Measurements from ENCODE around the gene WASF3.
A peak's percentile ranks its signal among the peaks of the same experiment; 100 is the strongest.

Gene WASF3, protein sequence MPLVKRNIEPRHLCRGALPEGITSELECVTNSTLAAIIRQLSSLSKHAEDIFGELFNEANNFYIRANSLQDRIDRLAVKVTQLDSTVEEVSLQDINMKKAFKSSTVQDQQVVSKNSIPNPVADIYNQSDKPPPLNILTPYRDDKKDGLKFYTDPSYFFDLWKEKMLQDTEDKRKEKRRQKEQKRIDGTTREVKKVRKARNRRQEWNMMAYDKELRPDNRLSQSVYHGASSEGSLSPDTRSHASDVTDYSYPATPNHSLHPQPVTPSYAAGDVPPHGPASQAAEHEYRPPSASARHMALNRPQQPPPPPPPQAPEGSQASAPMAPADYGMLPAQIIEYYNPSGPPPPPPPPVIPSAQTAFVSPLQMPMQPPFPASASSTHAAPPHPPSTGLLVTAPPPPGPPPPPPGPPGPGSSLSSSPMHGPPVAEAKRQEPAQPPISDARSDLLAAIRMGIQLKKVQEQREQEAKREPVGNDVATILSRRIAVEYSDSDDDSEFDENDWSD

DNA sequence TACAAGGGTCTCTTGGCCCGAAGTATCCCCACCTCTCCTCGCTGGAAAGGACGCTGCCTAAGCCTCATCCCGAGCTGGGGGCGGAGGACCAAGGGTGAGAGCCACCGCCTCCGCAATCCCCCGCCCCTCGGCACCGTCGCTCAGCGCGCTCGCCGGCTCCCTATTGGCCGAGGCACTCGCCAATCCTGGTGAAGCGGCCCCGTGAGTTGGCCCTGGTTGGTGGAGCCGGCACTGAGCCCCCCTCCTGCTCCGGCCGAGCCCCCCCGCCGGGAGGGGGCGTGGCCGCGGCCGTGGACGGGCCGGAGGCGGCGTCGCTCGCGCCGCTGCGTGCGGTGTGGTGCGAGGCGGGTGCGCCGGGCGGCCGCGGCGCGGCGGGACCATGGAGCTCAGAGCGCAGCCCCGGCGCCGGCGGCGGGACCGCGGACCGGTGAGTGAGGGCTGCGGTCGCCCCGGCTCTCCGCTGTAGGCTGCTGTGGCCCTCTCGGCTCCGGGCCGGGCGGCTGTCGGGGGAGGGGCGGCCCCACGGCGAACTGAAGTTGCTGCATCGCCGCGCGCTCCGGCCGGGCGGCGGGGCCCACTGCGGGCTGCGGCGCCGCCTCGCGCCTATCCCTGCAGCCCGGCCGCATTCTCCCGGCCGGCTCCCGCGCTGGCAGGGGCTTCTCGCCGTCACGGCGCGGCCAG is at the start of gene WASF3:
Gene WASF3 (plus strand): TSS at position 291 of the 681 bp plus-strand sequence. CDS start 84,588 bp downstream, outside the sequence.
- peak; percentile 81 to 90 for DNase-seq

DNA sequence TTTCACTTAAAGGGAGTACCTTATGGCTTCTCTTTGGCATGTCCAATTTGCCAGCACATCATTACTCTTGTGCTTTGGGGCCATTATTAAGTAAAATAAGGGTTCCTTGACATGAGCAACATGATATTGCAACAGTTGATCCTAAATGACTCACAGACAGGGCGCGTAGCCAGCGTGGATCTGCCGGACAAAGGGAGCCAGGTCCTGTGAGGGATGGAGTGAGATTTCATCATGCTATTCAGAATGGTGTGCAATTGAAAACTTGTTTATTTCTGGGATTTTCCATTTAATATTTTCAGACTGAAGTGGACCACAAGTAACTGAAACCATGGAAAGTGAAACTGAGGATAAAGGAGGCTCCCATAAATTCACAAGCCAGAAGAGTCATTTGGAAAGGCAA is 48.6 kb upstream of the WASF3 start:
- DNase-seq: no peak

DNA sequence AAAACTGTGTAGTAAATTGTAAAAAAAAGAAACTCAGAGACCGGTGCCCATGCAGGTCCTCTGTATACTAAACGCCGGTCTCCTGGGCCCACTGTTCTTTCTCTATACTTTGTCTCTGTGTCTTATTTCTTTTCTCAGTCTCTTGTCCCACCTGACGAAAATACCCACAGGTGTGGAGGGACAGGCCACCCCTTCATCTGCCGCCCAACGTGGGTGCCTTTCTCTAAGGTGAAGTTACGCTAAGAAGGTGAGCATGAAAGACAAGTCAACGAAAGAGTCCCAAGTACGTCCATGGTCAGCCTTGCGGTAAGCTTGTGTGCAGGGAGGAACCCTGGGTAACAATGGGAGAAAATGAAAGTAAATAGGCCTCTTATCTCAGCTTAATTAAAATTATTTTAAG is 48.0 kb upstream of the WASF3 start:
- no peak for DNase-seq

DNA sequence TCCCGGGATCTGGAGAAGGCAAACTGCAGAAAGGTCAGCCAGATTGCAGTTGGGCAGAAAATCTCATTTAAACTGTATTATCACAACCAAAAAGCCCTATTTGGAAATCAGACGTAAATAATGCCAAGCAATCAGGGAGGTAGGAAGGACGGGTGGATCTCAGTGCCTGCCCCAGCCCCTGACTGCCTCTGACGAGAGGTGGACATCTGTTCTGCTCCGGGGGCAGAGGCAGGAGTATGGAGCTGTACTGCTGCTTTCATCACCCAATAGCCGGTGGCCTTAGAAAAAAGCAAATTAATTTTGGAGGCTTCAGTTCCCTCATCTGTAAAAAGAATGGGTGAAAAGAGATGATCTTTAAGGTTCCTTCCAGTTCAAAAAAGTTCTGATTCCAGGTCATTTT is 43.6 kb upstream of the WASF3 start:
- DNase-seq: no peak

DNA sequence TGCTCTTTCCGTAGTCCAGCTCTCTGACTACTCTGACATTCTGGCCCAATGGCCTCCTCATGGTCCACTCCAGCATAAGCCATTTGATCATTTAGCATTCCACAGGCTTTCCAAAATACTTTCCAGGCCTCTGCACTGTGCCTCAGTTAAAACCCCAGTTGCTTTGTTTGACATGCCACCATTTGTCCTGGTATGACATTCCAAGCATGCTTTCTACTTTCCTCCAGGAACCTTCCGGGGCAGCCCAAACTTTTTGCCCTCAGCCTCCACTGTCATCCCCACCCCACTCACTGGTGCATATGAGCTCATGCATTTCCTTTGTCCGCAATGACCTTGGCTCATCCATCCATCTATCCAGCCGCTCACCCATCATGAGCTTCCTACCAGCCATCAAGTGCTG is 41.8 kb upstream of the WASF3 start:
- DNase-seq: no peak

DNA sequence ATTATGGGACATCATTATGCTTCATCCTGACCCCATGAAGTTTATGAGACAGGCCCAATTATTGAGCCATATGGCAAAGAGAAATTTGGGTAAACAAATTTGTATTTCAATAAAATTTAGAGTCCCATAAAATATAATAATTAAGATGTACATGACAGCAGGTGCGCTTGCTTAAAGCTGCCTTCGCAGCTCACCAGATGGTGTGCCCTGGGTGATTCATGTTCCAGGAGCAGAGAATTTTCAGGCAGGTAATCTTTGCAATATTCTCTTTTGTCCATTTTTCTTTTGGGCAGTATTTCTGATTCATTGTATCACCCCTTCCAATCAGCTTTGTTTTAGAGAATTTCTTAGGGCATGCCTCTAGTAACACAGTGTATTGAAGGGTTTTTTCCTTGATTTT is 39.5 kb upstream of the WASF3 start:
- DNase-seq: no peak

DNA sequence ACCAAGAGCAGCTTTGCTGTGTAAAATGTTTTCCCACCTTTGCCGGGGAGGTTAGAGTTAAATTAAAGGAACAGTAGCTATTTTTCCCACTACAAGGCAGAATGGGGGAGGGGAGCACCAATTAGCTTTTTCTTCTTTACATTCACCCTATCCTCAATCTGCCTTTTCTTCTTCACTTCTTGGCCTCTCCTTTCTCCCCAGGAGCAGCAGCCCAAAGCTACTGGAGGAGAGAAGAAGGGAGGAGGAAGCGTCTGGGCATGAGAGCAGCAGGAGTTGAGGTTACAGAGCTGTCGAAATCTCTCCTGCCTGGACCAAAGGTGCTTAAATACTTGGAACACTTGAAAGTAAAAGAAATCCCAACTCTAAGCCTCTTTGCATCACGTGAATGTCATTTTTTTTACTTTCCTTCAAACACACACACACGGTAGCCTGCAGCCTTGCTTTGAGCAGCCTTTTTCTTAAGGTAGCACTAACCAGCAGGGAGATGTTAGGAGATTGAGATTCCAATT is 39.0 kb upstream of the WASF3 start:
- no peak for DNase-seq

DNA sequence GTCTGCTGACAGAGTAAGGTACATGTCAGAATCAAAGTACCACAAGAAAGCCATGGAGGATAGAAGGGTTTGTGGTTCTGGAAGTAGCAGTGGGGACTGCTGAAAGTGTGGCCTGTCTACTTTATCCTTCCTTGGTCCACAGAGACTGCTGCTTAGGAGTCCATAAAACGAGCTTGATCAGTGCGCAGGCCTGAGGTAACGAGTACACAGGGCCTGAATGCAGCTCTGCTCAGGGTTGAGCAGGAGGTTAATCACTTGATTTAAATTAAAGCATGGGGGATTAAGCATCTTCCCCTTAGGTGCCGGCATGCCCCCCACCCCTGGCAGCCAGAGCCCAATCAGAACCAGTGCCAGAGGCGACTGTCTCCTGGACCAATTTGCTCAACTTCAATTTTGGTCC is 34.9 kb upstream of the WASF3 start:
- no peak for DNase-seq

DNA sequence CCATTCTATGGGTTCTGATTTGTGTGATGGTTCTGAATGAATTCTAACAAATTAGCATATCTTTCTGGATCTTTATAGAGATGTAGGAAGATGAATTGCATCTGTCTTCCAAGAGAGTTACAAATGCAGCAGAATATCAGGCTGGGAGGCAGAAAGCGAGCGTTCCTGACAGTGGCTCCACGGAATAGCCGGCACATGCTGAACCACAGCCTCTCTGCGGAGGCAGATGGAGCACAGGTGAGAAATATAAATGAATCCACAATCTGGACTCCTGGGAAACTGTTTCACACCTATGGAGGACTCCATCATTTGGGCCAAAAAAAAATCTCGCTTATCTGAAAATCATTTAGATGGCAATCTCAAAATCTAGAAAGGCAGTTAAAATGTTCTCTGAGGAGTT is 34.5 kb upstream of the WASF3 start:
- DNase-seq: peak in 1 of 2 experiments; percentile 31

DNA sequence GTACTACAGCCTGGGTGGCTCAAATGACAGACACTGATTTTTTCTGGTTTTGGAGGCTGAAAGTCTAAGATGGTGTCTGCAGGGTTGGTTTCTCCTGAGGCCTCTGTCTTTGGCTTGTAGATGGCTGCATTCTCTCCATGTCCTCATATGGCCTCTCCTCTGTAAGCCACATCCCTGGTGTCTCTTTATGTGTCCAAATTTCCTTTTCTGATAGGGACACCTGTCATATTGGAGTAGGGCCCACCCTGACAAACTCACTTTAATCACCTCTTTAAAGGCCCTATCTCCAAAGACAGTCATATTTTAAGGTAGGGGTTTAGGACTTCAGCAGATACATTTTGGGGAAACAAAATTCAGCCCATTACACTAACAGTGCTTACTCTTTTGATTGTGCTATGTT is 32.0 kb upstream of the WASF3 start:
- DNase-seq: no peak

DNA sequence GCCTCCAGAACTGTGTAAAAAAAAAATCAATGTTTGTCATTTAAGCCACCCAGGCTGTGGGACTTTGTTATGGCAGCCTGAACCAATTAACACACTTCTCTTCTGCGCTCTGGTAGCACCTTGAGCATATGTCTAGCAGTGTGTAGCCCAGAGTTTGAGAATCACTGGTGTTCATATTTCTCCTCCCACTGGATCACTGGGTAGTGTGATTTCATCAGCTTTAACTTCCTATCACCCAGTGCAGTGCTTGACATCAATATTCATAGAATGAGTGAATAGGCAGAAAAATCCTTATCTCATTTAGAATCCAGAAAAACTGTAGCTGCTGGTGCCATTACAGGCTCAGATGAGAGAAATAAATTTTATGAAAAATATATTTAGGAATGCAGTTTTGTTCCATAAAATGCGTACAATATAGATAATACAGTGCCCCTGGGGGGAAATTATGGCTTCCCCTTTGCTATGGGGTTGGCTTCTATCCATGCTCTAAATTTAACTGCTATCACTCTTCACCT is 30.7 kb upstream of the WASF3 start:
- DNase-seq: no peak

DNA sequence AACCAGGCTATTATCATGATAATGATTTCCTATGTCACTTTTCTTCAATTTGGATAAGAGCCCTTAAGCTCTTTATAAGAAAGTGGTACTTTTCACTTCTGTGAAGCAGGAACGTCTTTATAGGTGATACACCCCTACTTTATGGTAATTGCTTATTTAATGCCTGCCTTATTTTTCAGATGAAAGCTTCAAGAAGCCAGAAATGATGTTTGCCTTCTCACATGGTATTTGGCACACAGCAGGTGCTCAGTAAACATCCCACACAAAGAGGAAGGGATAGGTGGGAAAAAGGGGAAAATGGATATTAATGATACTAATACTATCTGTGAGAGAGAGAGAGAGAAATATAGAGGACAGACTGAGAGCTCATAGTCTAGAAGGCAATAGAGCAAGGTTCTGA is 29.0 kb upstream of the WASF3 start:
- DNase-seq: no peak

DNA sequence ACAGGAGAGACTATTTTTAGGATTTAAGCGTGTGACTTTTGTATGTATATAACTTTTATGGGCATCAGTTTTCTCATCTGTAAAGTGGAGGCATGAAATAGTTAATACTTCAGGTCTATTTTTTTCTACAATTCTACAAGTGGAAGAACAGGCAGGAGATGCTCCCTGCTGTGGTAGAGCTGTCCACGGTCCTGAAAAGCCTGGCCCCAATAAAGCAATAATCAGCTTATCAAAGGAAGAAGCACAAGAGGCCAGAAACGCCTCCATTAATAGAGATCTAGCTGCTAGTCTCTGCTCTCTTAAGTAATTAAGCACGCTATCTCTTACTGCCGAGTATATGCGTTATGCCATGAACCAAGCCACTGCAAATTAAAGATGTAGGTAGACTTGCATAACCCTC is 28.0 kb upstream of the WASF3 start:
- DNase-seq: no peak

DNA sequence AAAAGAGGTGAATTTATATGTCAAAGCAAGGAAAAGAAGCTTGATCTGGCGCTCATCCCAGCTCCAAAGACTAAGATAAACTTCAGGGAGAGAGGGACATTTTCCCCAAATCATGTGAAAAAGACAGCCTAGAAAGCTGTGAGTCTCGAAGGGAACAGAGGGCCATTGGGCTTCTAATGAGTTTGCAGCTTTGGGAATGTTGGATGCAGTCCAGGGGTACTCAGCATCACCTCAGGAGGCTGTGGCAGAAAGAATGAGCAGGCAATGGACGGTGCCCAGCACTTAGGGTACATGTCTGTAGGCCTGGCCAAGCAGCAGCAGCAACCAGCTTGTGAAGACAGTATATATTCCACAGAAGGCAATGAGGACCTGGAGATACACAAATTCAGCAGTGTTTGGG is 25.7 kb upstream of the WASF3 start:
- DNase-seq: no peak

DNA sequence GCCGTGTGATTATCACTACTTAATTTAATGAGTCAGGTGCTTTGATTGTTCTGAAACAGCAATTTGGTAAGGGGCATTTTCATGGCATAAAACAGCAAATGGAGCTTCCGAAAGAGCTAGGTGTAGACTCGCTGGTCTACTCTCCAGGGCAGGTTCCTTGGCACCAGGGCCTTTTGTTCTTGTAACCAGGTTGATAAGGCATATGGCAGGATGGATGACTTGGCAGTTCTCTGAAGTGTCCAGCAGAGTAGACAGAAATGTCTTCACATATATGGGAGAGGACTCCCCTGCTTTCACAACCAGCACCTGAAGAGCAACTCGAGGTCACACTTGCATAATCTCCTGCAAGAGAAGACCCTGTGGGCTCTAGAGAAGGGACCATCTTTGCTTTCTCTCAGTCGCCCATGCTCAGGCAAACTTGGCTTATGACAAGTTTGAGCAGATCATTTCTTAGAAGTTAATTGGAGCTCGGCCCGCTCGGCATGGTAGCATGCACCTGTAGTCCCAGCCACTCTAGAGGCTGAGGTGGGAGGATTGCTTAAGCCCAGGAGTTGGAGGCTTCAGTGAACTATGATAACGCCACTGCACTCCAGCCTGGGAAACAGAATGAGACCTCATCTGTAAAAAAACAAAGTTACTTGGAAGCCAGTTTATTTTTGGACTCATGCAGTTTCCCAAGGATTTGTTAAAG is 23.3 kb upstream of the WASF3 start:
- peak; percentile 35 to 47 for DNase-seq

DNA sequence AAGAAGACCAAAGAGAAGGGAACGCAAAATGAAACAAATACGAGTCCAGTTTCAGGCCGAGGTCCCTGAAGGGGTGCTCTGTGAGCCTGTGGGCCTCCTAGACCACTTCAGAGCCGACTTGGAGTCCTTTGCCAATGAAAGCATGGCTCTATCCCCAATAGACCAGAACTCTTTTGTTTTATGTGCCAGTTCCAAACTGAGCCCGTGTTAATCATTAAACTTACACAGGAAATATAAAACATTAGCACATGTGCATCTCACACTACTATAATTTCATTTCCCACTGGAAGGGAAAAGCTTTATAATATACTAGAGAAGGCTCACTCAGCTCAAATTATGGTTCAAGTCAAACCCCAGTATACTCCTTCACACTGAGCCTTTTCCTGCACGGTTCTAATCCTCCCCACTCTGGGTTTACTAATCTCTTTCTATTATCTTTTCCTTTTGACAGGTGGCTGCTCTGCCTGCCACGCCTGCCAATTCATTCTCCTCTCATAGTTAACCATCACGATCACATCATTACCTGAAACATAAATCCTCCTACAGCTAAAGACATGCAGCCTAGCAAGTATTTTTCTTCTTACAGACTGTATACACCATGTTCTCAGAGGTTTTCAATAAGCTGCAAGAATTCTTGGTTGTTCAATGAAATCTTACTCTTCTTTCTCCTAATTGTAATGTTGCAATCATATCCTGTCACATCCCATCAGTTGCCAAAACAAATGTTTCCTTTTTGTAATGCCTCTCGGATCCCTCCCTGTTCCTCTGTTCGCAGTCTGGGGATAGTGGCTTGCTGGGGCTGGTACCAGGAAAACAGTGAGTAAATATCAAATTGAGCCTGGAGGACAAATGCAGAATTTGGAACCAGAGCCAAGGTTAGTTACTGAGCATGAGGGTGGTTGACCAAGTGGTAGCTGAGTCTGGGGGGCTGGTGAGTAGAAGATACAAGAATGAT is 18.8 kb upstream of the WASF3 start:
- peak in 1 of 2 experiments; percentile 50 for DNase-seq

DNA sequence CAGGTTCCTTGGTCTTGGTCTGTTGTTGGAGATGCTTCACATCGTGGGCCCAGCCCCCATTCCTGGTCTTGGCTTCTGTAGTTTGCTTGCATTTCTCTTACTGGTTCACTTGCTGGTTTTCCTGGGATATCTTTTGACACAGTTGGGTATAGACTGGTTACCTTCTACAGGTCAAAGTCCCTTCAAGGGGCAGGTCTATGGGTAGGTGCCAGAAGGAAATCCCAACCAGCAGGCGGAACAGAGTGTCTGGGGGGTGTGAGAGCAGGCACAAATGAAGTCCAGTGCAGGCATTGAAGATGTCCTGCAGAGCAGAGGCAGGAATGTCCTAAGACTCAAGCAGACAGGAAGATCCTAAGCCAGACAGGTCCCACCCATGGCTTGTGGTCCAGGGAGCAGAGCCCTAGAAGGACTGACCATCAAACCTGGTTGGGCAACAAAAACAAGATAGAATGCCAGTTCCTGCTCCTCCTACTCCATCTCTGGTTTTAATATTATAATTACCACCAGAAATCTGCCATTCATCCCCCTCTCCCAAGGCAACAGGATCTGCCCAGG is 17.7 kb upstream of the WASF3 start:
- DNase-seq: no peak

DNA sequence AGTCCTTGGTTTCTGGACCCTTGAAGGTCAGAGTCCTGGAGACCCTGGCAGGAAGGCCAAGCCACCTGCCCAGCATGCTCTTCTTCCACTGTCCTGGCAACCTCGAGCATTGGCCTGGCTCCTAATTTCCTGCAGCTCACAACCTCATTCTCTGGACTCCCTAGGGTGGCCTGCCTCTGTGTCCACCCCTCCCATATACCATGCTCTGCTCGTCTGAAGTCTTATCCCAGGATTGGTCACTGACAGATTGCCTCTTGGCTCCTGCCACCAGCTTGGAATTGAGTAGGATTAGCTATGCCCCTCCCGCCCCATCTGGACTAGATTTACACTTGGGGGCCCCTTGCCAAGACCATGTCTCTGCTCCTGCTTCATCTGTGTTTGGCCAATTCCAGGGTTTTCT is 17.1 kb upstream of the WASF3 start:
- DNase-seq: peak; percentile 57 to 82

DNA sequence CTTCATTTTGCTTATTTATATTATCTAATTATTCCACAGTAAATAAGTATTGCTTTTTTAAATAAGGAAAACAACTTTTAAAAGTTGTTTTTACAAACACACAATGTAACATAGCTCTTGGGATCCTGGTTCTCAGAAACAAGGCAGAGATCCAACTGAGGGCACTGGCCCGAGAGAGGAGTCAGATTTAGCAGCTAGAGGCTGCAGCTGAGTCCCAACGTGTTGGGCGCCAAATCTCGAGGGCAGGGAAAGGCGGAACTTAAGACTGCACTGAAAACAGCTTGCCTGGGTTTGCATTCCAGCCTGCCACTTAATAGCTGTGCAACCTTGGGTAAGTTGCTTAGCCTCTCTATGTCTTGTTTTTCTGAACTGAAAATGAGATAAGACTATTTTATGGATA is 16.4 kb upstream of the WASF3 start:
- DNase-seq: no peak

DNA sequence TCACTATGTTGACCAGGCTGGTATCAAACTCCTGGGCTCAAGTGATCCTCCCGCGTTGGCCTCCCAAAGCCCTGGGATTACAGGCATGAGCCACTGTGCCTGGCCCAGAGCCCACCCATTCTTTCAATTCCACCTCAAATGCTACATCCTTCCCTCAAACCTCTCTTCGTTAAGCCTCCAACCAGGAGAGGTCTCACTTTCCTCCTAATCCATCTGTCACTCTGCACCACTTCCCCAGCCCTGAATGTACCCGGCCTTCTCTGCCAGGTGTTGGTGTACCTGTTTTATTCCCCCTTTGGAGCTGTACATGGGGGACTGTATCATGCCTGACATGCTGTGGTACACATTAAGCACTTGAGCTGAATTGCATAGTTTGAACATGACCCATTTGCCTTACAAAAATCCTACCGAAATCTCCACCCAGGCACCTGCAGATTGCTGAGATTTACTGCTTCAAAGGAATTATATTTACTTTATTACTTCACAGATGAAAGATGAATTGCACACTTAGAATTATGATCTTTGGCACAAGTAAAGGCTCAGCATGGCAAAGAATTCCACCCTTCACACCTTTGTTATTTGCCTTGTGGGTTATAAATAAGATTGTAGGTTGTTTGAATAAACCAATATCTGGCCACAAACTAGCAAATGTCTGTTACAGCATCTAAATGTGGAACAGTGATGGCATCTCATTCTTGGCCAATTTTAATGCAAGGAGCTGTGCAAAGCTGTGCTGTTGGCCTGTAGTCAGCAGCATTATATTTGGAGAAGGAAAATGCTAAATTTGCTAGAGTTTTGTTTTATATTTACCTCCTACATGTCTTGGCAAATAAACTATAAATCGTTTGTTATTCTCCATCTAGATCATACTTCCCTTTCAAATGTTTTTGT is 15.6 kb upstream of the WASF3 start:
- DNase-seq: peak in 1 of 2 experiments; percentile 31

DNA sequence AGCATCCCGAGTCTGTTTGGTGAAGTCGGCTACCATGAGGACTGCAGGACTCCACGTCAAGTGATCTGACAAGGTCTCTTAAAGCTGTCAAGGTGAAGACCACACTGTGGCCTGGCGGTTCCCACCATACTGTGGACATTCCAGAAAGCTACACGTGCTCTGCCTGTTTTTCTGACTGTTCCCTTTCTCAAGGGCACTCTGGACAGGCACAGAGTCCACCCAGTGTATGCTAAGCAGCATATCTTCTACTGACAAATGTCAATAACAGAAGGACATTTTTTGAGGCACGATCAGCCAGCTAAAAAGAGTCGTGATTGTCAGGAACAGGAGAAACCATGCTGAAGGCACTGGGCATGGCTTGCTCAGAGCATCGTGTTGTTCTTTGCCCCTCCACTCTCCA is 12.8 kb upstream of the WASF3 start:
- DNase-seq: no peak

All from cerebellar nuclear complex (tissue), 1 donor.